GM19467 (cell line): ENCODE results near the gene RXRA.

ENCODE experiments used
- ATAC-seq: cut with Tn5 transposase; IDR thresholded peaks from one replicate; pipeline ENCODE4 v1.9.1; 2021; ENCODE audit warnings: mild to moderate bottlenecking, moderate library complexity; ENCODE audit not compliant: unreplicated experiment

Gene RXRA

GRCh38 chr9:134410835-134411217 lies 84.6 kb downstream of the RXRA start:
- ATAC-seq = no peak

GRCh38 chr9:134411440-134412297 lies 85.4 kb downstream of the RXRA start:
- no peak for ATAC-seq

DNA sequence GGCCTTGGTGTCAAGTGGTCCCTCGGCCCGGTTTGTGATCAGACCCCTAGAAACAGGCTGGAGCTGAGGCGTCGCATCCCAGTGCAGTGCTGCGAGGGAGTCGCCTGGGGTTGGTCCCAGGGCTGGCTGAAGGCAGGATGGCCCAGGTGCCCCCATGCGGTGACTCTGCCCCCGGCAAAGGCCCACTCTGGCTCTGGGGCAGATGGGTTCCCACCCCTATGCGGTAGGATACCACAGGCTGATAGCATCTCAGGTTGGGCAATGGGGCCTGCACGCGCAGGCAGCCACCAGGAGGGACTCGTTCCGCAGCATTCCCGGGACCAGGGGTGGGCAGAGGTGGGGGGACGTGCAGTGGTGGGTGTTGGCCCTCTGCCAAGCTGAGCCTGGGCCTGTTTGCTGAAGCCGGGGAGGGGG lies 86.0 kb downstream of the RXRA start:
- ATAC-seq = no peak

DNA sequence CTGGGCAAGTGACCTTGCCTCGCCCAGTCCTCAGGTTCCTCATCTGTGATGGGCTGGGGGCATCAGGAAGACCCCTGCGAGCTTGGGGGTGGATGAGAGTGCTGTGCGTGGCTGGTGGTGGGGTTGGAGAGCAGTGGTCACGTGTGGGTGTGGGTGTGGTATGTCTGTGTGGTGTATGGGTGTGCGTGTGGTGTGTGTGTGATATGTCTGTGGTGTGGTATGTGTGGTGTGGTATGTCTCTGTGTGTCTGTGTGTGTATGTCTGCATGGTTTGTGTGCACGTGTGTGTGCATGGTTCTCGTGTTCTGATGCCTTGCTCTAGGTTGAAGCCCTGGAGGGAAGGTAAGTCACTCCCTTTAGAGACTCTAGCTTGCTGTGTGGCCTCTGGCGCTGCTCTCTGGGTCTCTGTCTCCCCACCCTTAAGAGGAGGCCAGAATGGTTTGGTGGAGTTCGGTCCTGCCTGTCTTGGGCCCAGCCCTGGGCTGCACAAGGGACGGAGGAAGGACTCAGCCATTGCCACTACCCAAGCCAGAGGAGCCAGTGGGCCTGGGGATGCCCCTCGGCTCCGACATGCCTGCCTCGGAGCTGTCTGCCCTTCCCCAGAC lies 87.0 kb downstream of the RXRA start:
- ATAC-seq = no peak

DNA sequence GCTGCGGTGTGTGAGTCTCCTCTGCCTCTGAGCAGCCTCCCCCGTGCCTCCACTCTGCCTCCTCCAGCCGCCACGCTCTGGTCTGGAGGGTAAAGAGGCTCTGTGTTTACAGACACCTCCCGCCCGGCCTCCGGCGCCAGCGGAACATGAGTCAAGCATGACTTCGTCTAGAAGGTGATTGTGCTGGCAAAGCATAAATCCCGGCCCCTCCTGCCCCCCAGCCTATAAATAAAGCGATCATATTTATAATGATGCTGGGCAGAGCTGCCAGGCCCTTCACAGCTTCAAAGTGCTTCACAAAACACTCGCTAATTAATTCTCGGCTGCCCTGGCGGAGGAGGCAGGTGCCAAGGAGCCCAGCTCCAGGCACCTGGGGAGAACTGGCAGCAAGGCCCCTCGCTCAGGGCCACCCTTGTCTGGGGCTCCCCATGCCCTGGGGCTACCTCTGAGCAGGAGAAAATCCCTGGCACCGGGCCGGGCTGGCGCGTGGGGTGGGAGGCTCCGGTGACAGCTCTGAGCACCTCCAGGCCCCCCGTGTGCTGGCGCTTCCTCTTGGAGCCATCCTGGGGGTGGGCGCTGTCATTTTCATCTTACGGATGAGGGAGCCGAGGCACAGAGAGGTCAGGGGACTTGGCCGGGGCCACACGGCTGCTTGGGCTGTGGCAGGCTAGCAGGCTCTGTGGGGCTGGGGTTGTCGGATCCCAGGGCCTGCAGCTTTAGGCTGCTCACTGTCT lies 87.8 kb downstream of the RXRA start:
- no peak for ATAC-seq

- ATAC-seq = no peak
Measured at GRCh38 chr9:134414900-134415425, 88.7 kb downstream of the RXRA start.

- no peak for ATAC-seq
Measured at GRCh38 chr9:134416385-134417015, 90.2 kb downstream of the RXRA start.

GRCh38 chr9:134418354-134418753 lies 92.1 kb downstream of the RXRA start:
- no peak for ATAC-seq

- ATAC-seq = no peak
Measured at GRCh38 chr9:134419000-134419683, 92.9 kb downstream of the RXRA start.

DNA sequence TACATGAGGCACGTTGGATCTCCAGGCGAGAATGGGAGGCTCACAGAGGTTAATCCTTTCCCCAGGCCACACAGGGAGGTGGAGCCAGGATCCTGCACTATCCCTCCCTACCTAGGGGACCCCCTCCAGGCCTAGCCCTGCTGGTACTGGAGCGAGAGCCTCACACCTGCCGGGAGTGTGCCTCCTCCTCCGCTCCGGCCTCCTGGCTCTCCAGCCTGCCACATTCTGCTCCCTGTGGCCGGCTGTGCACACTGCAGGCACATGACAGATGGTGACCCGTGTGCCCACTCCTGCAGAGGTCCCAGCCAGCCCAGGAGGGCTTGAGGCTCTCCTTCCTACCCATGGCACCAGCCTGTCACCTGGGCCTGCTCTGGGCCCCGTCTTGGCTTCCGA lies 93.4 kb downstream of the RXRA start:
- ATAC-seq = no peak

DNA sequence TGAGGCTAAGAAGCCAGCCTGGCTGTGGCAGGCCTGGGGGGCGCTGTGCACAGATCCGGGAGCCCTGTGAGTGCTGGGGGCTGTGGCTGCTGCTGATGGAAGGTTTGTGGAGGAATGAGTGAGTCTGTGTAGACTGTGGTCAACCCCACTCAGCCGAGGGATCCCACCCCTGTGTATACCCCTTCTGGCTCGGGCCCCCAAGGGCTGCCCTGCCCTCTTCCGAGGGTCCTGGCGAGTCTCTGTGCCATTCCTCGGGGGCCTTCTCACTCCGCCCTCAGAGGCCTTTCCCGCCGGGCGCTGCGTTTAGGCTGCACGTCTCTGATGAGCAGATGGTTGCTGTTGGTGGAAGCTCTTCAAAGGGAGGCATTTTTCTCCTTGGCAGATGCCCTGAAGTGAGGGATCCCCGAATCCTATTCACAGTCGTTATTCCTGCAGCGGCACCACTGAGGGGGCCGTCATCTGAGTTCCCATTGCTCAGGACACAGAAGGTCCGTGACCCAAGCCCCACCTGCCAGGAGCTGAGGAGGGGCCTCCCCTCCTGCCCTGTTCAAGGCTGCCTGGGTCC lies 94.1 kb downstream of the RXRA start:
- no peak for ATAC-seq

GRCh38 chr9:134420974-134421432 lies 94.7 kb downstream of the RXRA start:
- ATAC-seq = no peak

- ATAC-seq = no peak
Measured at GRCh38 chr9:134421888-134422287, 95.6 kb downstream of the RXRA start.

- no peak for ATAC-seq
Measured at GRCh38 chr9:134422301-134423090, 96.2 kb downstream of the RXRA start.

DNA sequence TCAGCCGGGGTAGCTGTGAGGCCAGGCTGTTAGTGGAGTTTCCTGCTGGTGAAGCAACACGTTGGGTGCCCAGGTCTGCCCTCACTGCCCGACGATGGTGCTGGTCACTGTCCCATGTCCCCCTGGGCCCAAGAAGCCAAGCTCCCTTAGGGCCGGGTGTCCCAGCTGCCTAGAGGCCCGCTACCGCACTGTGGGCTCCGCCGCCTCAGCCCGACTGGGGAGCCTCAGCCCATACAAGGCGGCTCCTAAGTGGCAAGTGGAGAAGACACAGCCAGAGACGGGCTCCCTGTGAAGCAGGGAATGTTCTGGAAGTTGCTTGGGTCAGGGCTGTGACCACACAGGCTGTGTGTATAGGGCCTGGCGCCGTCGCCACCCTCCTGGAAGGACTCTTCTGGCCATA lies 96.9 kb downstream of the RXRA start:
- ATAC-seq = no peak

DNA sequence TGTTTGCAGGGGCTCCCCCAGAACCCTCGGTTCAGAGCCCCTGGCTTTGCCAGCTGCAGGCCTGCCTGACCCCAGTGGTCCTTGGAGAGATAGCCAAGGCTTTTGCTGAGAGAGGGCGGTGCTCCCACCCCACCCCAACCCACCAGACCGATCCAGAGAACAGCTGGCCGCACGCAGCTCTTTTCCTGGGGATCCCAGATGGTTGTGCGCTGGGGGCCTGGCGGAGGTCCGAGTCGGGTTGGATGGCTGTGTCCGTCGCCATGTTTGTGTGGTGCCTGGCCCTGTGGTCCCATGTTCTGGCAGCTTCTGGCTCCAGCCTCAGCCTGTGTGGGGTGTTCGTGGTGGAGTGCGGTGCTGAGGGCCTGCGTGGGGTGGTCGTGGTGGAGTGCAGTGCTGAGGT lies 97.5 kb downstream of the RXRA start:
- ATAC-seq = no peak

- ATAC-seq = no peak
Measured at GRCh38 chr9:134424818-134425217, 98.6 kb downstream of the RXRA start.

DNA sequence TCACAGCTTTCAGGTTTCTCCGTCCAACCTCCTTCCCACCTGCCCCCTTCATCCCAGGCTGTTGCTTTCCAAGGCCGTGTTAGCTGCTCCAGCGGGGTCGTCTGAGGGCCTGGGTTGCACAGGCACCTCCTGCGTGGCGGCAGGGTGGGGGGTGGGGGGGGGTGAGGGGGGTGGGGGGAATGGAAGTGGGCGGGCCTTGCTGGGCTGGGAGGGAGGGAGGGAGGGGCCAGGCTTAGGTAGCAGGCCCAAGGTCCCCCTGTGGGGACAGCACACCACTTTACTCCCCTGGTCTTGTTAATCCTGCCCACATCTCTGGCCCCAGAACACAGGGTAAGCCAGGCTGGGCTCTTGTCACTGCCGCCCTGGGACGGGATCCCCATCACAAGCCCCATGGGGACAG lies 99.1 kb downstream of the RXRA start:
- ATAC-seq = no peak

DNA sequence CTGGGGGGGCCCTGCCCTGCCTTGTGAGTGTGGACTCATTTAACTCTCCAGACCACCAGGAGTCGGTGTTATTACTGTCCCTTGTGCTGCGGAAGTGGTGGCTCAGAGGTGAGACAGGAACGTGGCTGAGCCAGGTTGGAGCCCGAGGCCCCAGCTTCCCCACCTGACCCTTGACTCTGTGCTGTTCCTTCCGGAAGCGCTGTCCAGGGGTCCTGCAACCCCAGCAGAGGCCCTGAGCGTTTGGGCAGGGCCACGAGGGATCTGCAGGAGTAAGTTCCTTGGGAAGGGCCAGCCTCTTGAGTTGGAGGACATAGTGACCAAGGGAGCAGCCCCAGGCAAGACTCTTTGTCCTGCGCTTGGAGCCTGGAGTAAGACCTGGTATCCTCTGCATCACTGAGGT lies 99.6 kb downstream of the RXRA start:
- ATAC-seq = no peak
